Heart right ventricle (tissue), 16 donors: ENCODE data around the gene DNAH17. TPM values are rescaled to one million over a fixed set of nuclear protein-coding genes. Genes with fewer than 3 reads are reported as not detected.
A peak's percentile ranks its signal among the peaks of the same experiment; 100 is the strongest.

Source experiments
- ATAC-seq, 8 donors: fragments of 200-7000 bp; cut with Tn5 transposase; one replicate each; pipeline ENCODE4 v1.9.1; 2020; ENCODE audit warnings: mild to moderate bottlenecking in 8 of 8, moderate library complexity in 8 of 8, moderate number of reproducible peaks in 1 of 8
- DNase-seq, 2 donors: peaks; one replicate each; pipeline ENCODE4 v3.0.0-alpha.2; 2020
- H3K27ac ChIP-seq, 10 donors: fragments of 200-600 bp; sonication (generic) in 2 of 10; one replicate each; pipeline versions ENCODE4 v1.5.0 to v1.8.0; 2020 to 2022; ENCODE audit warnings: mild to moderate bottlenecking in 3 of 10
- H3K27me3 ChIP-seq, 7 donors: fragments of 200-600 bp; one replicate each; pipeline ENCODE4 v1.8.0; 2021 to 2022; ENCODE audit warnings: mild to moderate bottlenecking in 2 of 7
- H3K36me3 ChIP-seq, 9 donors: fragments of 200-600 bp; sonication (generic) in 1 of 9; one replicate each; pipeline versions ENCODE4 v1.5.0 to v1.8.0; 2020 to 2022; ENCODE audit warnings: mild to moderate bottlenecking in 2 of 9
- H3K4me1 ChIP-seq, 9 donors: fragments of 200-600 bp; sonication (generic) in 1 of 9; one replicate each; pipeline versions ENCODE4 v1.5.0 to v1.8.0; 2020 to 2022; ENCODE audit warnings: mild to moderate bottlenecking in 4 of 9
- H3K4me3 ChIP-seq, 10 donors: fragments of 200-600 bp; sonication (generic) in 2 of 10; one replicate each; pipeline versions ENCODE4 v1.5.0 to v1.8.0; 2020 to 2022; ENCODE audit warnings: mild to moderate bottlenecking in 7 of 10, moderate library complexity in 2 of 10
- H3K9me3 ChIP-seq, 11 donors: fragments of 200-600 bp in 10 of 11; sonication (generic) in 2 of 11; one replicate each; pipeline versions ENCODE4 v1.5.0 to v1.8.0; 2013 to 2022; ENCODE audit warnings: mild to moderate bottlenecking in 2 of 11, control low read depth in 1 of 11, moderate library complexity in 1 of 11
- CTCF ChIP-seq, 9 donors: fragments of 200-600 bp; sonication (generic) in 2 of 9; IDR thresholded peaks; one replicate each; pipeline versions ENCODE4 v1.5.0 to v1.8.0; 2021 to 2022; ENCODE audit warnings: antibody characterized with exemption in 9 of 9, mild to moderate bottlenecking in 5 of 9, moderate library complexity in 1 of 9
- WGBS, 2 donors: extraction: QIAGEN DNeasy Blood & Tissue Kit; methylation state at CpG; one replicate each; pipeline ENCODE4 v1.1.7; 2013; ENCODE audit warnings: inconsistent platforms in 1 of 2; 5-methylcytosine and 5-hydroxymethylcytosine counted together
- intact Hi-C, 10 donors: fragments of 100-400 bp; cut with DNase I; formaldehyde crosslinking; loops; one replicate each; pipeline versions ENCODE4 v1.11.1 to v1.14.2; 2022
- polyA plus RNA-seq, 2 donors: library from polyadenylated mRNA; stranded (reverse); fragments of 200-250 nt; gene quantifications; one replicate each; pipeline ENCODE4 v1.2.3, GENCODE V29; 2013
- total RNA-seq, 10 donors: library from RNA; stranded (reverse); fragmentation: NEBNext Ultra II Directional in 3 of 10; extraction: Animal tissue kit (Norgen Biotek cat#: 25700) in 3 of 10; gene quantifications; one replicate each; pipeline versions ENCODE4 v1.2.1 to v1.2.4, GENCODE V29; 2021 to 2023
- donor health status: Arrhythmogenic right ventricular cardiomyopathy.
- donor health status: ischemic (EF 13 %, LVEDD 7.1; RV severe dilation, severe dysfunction).
- donor health status: healthy with polysubstance abuse.
- donor health status: DM: no; HTN: yes; CAD: no.
- donor health status: DM: no; HTN: no; CAD: no.
- donor health status: ischemic (EF 25% LVEDD 6.9; RV normal size, moderate dysfunction).
- donor health status: ischemic (EF 25% LVEDD 5.7; RV mildly dilated, moderate dysfunction).
- donor health status: healthy.
- donor health status: DM: yes; HTN: yes; CAD: no.
- donor health status: Ischemic cardiomyopathy.
- donor health status: ischemic (EF 35%, LVEDD 5.7; RV mildly dilated, moderate dysfunction).
- donor health status: nonischemic (EF 11% LVEDD 7.7; RV severe dilation, severe dysfunction).
- donor health status: DM: yes; HTN: yes; CAD: no.
- donor health status: PGD.
- donor health status: ischemic (EF 29% LVEDD 5.4; RV normal size, mild dysfunction).
- donor health status: nonischemic (EF 23%, LVEDD 6.1; RV moderate dilation, normal function).

The DNAH17 gene
- total and polyA plus RNA-seq, 12 donors: 0.05 to 0.30 (median 0.09) TPM; not detected in 4

DNA sequence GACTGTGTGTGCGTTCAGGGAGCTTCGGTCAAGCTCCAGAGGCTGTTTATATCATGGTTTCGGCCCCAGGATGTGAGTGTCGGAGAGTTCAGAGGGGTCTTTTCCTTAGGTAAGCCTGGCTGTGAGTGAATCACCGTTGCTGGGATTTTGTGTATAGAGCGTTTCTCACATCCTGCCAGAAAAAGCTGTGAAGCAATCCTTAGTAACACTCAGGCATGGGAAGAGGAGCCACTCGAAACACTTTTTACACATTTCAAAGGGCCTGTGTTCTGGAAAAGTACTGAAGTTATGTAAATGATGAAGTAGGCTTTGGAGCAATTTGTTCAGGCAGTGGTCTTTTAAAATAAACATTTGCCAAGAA lies 198.1 kb downstream of the DNAH17 start:
- intact Hi-C loops: no loop called here
- no peak for ATAC-seq
- H3K4me3 ChIP-seq: peak overlapping the region; percentile 82 to 99 (median 94)
- WGBS, 2 donors: 6 to 8% methylated on average over 7 of the region's 7 CpGs
- TF ChIP-seq CTCF (IDR thresholded peaks at IDR 0.05): no peak
- H3K36me3 ChIP-seq: peaks cover 0 to 16% (median 0%) of the 10 kb centered on the region in 9 donors
- H3K27ac ChIP-seq: peak overlapping the region; percentile 80 to 99 (median 90)
- H3K4me1 ChIP-seq: peaks cover 7 to 92% (median 60%) of the 10 kb centered on the region in 9 donors
- no peak for DNase-seq
- no peaks in the 10 kb centered on the region for H3K27me3 ChIP-seq
- H3K9me3 ChIP-seq: no peaks in the 10 kb centered on the region

DNA sequence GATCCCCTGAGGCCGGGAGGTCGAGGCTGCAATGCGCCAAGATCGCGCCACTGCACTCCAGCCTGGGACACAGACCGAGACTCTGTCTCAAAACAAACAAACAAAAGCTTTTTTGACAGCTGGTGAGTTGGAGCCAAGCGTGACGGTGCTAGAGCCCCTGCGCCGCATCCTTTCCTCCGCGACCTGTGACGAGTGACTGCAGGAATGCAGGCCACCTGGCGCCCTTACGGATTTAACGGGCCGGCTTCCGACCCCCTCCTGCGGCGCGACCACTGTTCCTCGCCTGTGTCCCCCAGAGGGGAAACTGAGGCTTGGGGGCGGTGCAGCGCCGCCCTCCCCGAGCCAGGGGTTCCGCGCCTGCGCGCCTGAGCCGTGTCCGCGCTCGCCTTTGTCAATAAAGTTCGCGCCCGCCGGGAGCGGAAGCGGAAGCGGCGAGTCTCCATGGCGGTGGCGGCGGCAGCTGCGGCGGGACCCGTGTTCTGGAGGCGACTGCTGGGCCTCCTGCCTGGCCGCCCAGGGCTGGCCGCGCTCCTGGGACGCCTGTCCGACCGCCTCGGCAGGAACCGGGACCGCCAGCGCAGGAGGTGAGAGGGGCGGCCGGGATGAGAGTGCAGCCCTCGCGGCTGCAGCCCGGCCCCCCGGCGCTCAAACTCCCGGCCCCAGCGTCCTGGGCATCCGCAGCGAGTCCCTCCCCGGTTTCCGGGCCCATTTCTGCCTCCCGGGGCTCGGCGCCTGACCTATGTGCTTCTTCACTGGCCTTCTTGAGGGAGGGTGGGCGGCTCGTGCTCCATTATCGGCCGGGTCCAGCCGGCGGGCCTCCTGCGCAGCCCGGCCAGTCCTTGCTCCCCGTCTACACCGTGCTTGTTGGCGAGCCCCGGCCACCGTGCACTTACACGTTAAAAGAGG lies 198.7 kb downstream of the DNAH17 start, which contains the start of gene PGS1:
PGS1 (plus strand) TSS at position 425 of the 906 bp plus-strand sequence; CDS start at position 442, 17 bp downstream.
- peaks cover 7 to 92% (median 57%) of the 10 kb centered on the region in 9 donors for H3K4me1 ChIP-seq
- intact Hi-C loops: no loop called here
- peak; percentile 79 to 85 for DNase-seq
- H3K36me3 ChIP-seq: peaks cover 0 to 16% (median 0%) of the 10 kb centered on the region in 9 donors
- H3K27me3 ChIP-seq: no peaks in the 10 kb centered on the region
- H3K27ac ChIP-seq: peak within 1 kb of the TSS; percentile 80 to 99 (median 90)
- peak in 1 of 9 donors; percentile 10 for TF ChIP-seq CTCF (IDR thresholded peaks at IDR 0.05)
- H3K4me3 ChIP-seq: peak within 1 kb of the TSS; percentile 82 to 99 (median 94)
- ATAC-seq: peak; percentile 83 to 90 (median 88)
- WGBS, 2 donors: 1% methylated on average over 80 to 89 of the region's 89 CpGs
- H3K9me3 ChIP-seq: no peaks in the 10 kb centered on the region

DNA sequence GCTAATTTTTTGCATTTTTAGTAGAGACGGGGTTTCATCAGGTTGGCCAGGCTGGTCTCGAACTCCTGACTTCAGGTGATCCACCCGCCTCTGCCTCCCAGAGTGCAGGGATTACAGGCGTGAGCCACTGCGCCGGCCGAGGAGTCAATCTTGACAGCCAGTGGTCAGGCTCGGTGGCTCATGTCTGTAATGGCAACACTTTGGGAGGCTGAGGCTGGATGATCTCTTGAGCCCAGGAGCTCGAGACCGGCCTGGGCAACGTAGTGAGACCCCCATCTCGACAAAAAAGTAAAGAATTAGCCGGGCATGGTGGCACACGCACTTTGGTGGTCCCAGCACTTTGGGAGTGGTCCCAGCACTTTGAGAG lies 199.4 kb downstream of the DNAH17 start:
- peak in 2 of 8 donors; percentile 3 to 11 for ATAC-seq
- intact Hi-C loops: no loop called here
- H3K36me3 ChIP-seq: peaks cover 0 to 15% (median 0%) of the 10 kb centered on the region in 9 donors
- TF ChIP-seq CTCF (IDR thresholded peaks at IDR 0.05): no peak
- DNase-seq: peak in 1 of 2 donors; percentile 9
- peak overlapping the region; percentile 82 to 99 (median 94) for H3K4me3 ChIP-seq
- 49% methylated on average over 14 of the region's 14 CpGs for whole genome bisulfite sequencing, 2 donors
- H3K27me3 ChIP-seq: no peaks in the 10 kb centered on the region
- H3K4me1 ChIP-seq: peaks cover 3 to 92% (median 51%) of the 10 kb centered on the region in 9 donors
- H3K27ac ChIP-seq: peak overlapping the region in 9 of 10 donors; percentile 85 to 99 (median 92)
- H3K9me3 ChIP-seq: no peaks in the 10 kb centered on the region

DNA sequence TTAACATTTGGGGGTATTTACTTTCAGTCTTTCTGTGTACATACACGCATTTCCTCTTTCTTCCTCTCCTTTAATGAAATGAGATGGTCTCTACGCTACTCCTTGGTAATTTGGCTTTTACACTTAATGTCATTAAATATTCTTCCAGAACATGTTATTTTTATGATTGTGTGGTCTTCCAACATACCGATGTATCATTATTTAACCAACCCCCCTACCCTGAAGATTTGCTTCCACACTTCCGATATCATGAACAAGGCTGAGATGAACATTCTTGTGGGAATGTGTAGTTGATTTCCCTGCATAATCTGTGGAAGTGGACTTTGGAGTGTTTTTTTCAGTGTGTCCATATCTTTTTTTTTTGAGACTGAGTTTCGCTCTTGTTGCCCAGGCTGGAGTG lies 201.0 kb downstream of the DNAH17 start:
- no peaks in the 10 kb centered on the region for H3K27me3 ChIP-seq
- H3K9me3 ChIP-seq: no peaks in the 10 kb centered on the region
- intact Hi-C loops: no loop called here
- ATAC-seq (no peak), DNase-seq (no peak)
- peaks cover 0 to 13% (median 0%) of the 10 kb centered on the region in 9 donors for H3K36me3 ChIP-seq
- 92 to 96% methylated on average over 5 of the region's 5 CpGs for WGBS, 2 donors
- H3K4me1 ChIP-seq: peaks cover 3 to 80% (median 34%) of the 10 kb centered on the region in 9 donors
- peak overlapping the region in 4 of 10 donors; percentile 49 to 99 (median 68) for H3K27ac ChIP-seq
- H3K4me3 ChIP-seq: no peak overlapping the region
- TF ChIP-seq CTCF (IDR thresholded peaks at IDR 0.05): no peak
